Vagina (tissue), 2 donors: ENCODE results near the gene ATP6V1G2. TPM values are rescaled to one million over a fixed set of nuclear protein-coding genes. Genes with fewer than 3 reads are reported as not detected.
A peak's percentile ranks its signal among the peaks of the same experiment; 100 is the strongest.
"Not testable (repeated sequence)": the region's sequence is repeated elsewhere in the genome, so short reads cannot be mapped to it uniquely, and the experiment has no call there.

Source experiments
- DNase-seq, 2 donors: peaks; one replicate each; pipeline ENCODE4 v3.0.0-alpha.2; 2017; ENCODE audit errors: extremely low spot score in 2 of 2
- H3K27ac ChIP-seq: fragments of 200-600 bp; sonication (generic); one replicate; pipeline ENCODE4 v1.5.1; 2019
- H3K27me3 ChIP-seq: fragments of 200-600 bp; sonication (generic); one replicate; pipeline ENCODE4 v1.5.1; 2019
- H3K36me3 ChIP-seq, 2 donors: fragments of 200-600 bp; sonication (generic); one replicate each; pipeline ENCODE4 v1.5.1; 2017 to 2019
- H3K4me1 ChIP-seq: fragments of 200-600 bp; sonication (generic); one replicate; pipeline ENCODE4 v1.5.1; 2019
- H3K4me3 ChIP-seq, 2 donors: fragments of 200-600 bp; sonication (generic); 1 replicate in 1 of 2; 2 replicates in 1 of 2; pipeline ENCODE4 v1.5.1; 2016 to 2019
- H3K9me3 ChIP-seq: fragments of 200-600 bp; sonication (generic); one replicate; pipeline ENCODE4 v1.5.1; 2019
- CTCF ChIP-seq, 3 experiments: fragments of 450-650 bp in 2 of 3; fragments of 200-600 bp in 1 of 3; sonication (generic) in 1 of 3; IDR thresholded peaks; one replicate each; pipeline ENCODE4 v1.5.1; 2017 to 2019; ENCODE audit warnings: antibody characterized with exemption in 3 of 3, mild to moderate bottlenecking in 2 of 3, moderate library complexity in 2 of 3
- POLR2A ChIP-seq, 2 donors: fragments of 450-650 bp; IDR thresholded peaks; one replicate each; pipeline ENCODE4 v1.6.1; 2017; ENCODE audit warnings: antibody characterized with exemption in 2 of 2, mild to moderate bottlenecking in 2 of 2, moderate library complexity in 2 of 2
- POLR2AphosphoS5 ChIP-seq, 2 donors: sonication (generic); formaldehyde crosslinking; IDR thresholded peaks; one replicate each; pipeline ENCODE4 v1.9.0; 2017; ENCODE audit warnings: antibody characterized with exemption in 2 of 2, mild to moderate bottlenecking in 2 of 2, low read depth in 1 of 2; ENCODE audit not compliant: insufficient read depth in 1 of 2
- intact Hi-C: fragments of 100-400 bp; cut with DNase I; formaldehyde crosslinking; loops from one replicate; pipeline ENCODE4 v1.15.1; 2023
- total RNA-seq: library from RNA; depleted of rRNA; stranded (reverse); fragments of >200 nt; gene quantifications from one replicate; pipeline ENCODE4 v1.2.3, GENCODE V29; 2016

Gene ATP6V1G2
- total RNA-seq, 1 donor from 2014 or later = 5.4 TPM

DNA sequence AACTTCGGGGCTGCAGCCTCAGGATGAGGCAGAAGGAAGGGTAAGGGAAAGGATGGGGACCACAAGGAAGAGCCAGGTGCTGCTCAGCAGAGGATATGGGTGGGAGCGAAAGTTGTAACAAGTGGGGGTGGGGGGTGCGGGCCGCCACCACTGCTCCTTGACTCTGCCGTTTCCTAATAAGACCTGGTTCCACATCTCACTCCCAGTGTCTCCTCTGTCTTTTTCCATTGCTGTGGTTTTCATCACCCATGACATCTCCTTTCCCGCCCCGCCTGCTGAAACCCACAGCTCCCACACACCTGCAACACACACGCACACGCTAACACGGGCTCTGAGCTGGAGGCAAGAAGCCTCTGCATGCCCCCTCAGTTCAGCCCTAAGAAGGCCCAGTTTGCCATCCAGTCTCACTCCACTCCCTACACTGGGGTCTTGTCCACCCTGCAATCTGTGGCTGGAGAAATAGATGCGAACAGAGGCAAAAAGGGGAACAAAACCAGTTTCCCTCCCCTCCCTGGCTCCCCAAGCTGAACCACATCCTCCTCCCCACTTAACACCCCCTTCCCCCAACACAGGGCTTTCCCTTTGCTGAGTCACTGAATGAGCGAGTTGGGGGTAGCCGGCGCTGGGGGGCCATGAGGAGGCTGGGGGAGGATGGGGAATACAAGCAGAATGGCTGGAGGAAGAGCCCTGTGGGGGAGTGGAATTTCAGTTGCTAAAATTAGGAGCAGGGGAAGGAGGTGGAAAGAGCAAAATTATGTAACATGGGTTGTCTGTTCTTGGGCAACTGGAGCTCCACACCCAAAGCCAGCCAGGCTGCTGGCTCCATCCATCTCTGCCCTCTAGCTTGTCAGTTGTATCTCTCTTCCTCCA lies 12.5 kb upstream of the ATP6V1G2 start:
- peaks cover 0 to 31% of the 10 kb centered on the region in 2 donors for H3K36me3 ChIP-seq

DNA sequence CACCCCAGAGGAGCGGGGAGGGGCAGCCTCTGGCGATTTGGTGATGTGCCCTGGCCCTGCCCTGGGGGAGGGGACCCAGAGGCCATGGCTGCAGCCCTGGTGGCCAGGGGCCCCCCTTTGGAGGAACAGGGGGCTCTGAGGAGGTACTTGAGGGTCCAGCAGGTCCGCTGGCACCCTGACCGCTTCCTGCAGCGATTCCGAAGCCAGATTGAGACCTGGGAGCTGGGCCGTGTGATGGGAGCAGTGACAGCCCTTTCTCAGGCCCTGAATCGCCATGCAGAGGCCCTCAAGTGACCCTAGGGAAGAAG lies 11.9 kb upstream of the ATP6V1G2 start:
- TF ChIP-seq CTCF (IDR thresholded peaks at IDR 0.05) (no peak), POLR2AphosphoS5 (IDR thresholded peaks at IDR 0.05; ENCODE audit: insufficient read depth in 1 of 2, low read depth in 1 of 2) (no peak), POLR2A (IDR thresholded peaks at IDR 0.05) (no peak)
- intact Hi-C loops = no loop called here
- H3K27ac ChIP-seq = no peak overlapping the region
- H3K9me3 ChIP-seq = no peaks in the 10 kb centered on the region
- H3K4me3 ChIP-seq = no peak overlapping the region
- DNase-seq = no peak
- H3K36me3 ChIP-seq = peaks cover 0 to 31% of the 10 kb centered on the region in 2 donors
- H3K4me1 ChIP-seq = peaks cover 23% of the 10 kb centered on the region
- H3K27me3 ChIP-seq = no peaks in the 10 kb centered on the region

More for the DNA sequence above, 12.5 kb upstream of the ATP6V1G2 start:
- DNase-seq = no peak
- no peaks in the 10 kb centered on the region for H3K9me3 ChIP-seq
- H3K27ac ChIP-seq = peak overlapping the region; percentile 18
- H3K4me1 ChIP-seq = peaks cover 23% of the 10 kb centered on the region
- H3K4me3 ChIP-seq = no peak overlapping the region
- TF ChIP-seq POLR2AphosphoS5 (IDR thresholded peaks at IDR 0.05; ENCODE audit: insufficient read depth in 1 of 2, low read depth in 1 of 2) (no peak), POLR2A (IDR thresholded peaks at IDR 0.05) (no peak), CTCF (IDR thresholded peaks at IDR 0.05) (no peak)
- intact Hi-C loops = no loop called here
- H3K27me3 ChIP-seq = no peaks in the 10 kb centered on the region

- TF ChIP-seq POLR2A (IDR thresholded peaks at IDR 0.05) (no peak), CTCF (IDR thresholded peaks at IDR 0.05) (no peak), POLR2AphosphoS5 (IDR thresholded peaks at IDR 0.05; ENCODE audit: insufficient read depth in 1 of 2, low read depth in 1 of 2) (no peak)
- Histone ChIP-seq H3K4me1 (peaks cover 23% of the 10 kb centered on the region), H3K27me3 (no peaks in the 10 kb centered on the region), H3K4me3 (no peak overlapping the region), H3K27ac (no peak overlapping the region), H3K9me3 (no peaks in the 10 kb centered on the region), H3K36me3 (peaks cover 0 to 31% of the 10 kb centered on the region in 2 donors)
- no peak for DNase-seq
- intact Hi-C loops = no loop called here
Observed at GRCh38 chr6:31557443-31558317, 11.3 kb upstream of the ATP6V1G2 start.

GRCh38 chr6:31556307-31556706 lies 9.9 kb upstream of the ATP6V1G2 start:
- Histone ChIP-seq H3K4me3 (no peak overlapping the region), H3K4me1 (peaks cover 23% of the 10 kb centered on the region), H3K9me3 (no peaks in the 10 kb centered on the region), H3K27ac (no peak overlapping the region), H3K27me3 (no peaks in the 10 kb centered on the region), H3K36me3 (peaks cover 0 to 31% of the 10 kb centered on the region in 2 donors)
- intact Hi-C loops = no loop called here
- TF ChIP-seq POLR2AphosphoS5 (IDR thresholded peaks at IDR 0.05; ENCODE audit: insufficient read depth in 1 of 2, low read depth in 1 of 2) (no peak), POLR2A (IDR thresholded peaks at IDR 0.05) (no peak), CTCF (IDR thresholded peaks at IDR 0.05) (no peak)
- DNase-seq = no peak

DNA sequence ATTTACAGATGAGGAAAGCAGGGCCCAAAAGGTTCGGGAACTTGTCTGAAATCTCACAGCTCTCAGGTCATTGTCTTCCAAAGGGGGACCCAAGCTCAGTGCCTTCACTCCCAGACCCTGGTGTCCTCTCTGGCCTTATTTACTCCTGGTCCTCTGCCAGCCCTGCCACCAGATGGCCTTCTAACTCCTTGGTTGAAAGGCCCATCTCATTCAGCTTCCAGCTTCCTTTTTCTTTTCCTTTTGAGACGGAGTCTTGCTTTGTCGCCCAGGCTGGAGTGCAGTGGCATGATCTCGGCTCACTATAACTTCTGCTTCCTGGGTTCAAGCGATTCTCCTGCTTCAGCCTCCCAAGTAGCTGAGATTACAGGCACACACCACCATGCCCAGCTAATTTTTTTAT lies 5.0 kb upstream of the ATP6V1G2 start:
- DNase-seq, intact Hi-C loops, H3K9me3 ChIP-seq, H3K27ac ChIP-seq, H3K4me3 ChIP-seq, H3K27me3 ChIP-seq: not testable (repeated sequence)
- H3K36me3 ChIP-seq = peaks cover 0 to 12% of the 10 kb centered on the region in 2 donors
- H3K4me1 ChIP-seq = peaks cover 21% of the 10 kb centered on the region
